Mesenteric fat pad (tissue), 1 donor: ENCODE measurements around the gene VAMP5. TPM values are rescaled to one million over a fixed set of nuclear protein-coding genes. Genes with fewer than 3 reads are reported as not detected.

Experiments used
- DNase-seq: peaks from one replicate; pipeline ENCODE4 v3.0.0-alpha.2; 2020; ENCODE audit warnings: low spot score
- total RNA-seq: library from RNA; stranded (reverse); fragmentation: NEBNext Ultra II Directional; extraction: Animal tissue kit (Norgen Biotek cat#: 25700); gene quantifications from one replicate; pipeline ENCODE4 v1.2.1, GENCODE V29; 2021
- donor health status: DM: yes; HTN: yes; CAD: no.

VAMP5 gene
- total RNA-seq, 1 donor from 2014 or later = 70.3 TPM

GRCh38 chr2:85628658-85629057, 44.4 kb downstream of the VAMP5 start:
- DNase-seq = no peak

DNA sequence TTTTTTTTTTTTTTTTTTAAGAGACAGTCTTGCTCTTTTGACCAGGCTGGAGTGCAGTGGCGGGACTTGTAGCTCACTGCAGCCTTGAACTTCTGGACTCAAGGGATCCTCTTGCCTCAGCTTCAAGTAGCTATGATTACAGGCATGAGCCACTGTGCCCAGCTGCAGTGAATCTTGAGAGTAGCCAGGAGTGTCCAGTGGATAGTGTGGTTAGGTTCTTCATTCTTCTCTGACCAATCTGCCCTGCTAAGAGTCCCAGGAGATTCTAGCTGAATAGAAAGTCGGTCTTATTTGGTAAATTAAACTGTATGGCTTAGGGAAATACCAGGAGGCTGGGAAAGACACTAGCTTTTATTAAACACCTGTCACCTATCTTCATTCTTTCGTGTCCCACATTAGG, 47.1 kb downstream of the VAMP5 start:
- DNase-seq = no peak

GRCh38 chr2:85635011-85635410, 50.8 kb downstream of the VAMP5 start:
- no peak for DNase-seq

- no peak for DNase-seq
These were observed 51.4 kb downstream of the VAMP5 start for GRCh38 chr2:85635636-85636035.

DNA sequence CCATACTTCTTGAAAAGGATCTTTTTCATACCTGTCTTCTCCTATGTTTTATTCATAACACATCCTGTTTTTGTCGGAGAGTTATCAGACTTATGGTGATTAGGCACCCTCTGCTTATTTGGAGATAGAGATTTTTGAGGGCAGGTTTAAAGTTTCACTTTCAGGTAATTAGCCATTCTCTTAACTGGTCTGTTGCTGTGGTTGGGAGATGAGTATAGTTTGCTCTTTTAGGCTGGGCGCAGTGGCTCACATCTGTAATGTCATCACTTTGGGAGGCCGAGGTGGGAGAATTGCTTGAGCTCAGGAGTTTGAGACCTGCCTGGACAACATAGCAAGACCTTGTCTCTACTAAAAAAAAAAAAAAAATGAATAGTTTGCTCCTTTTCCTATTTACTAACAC, 58.5 kb downstream of the VAMP5 start:
- no peak for DNase-seq

Other genes with a start within 250 kb of the VAMP5 start
- gene RETSAT, start 229.9 kb upstream of the VAMP5 start, total RNA-seq = 554 TPM
- 47.7 TPM for gene ELMOD3, start 229.7 kb upstream of the VAMP5 start, total RNA-seq
- gene CAPG, start 174.1 kb upstream of the VAMP5 start, total RNA-seq = 124 TPM
- not detected for gene SH2D6, start 165.7 kb upstream of the VAMP5 start, total RNA-seq
- gene MAT2A, start 45.3 kb upstream of the VAMP5 start, total RNA-seq = 494 TPM
- 45.6 TPM for gene GGCX, start 22.9 kb upstream of the VAMP5 start, total RNA-seq
- 73.3 TPM for gene VAMP8, start 6.8 kb upstream of the VAMP5 start, total RNA-seq
- 110 TPM for gene RNF181, start 11.3 kb downstream of the VAMP5 start, total RNA-seq
- gene TMEM150A, start 18.3 kb downstream of the VAMP5 start, total RNA-seq = 27.7 TPM
- 26.3 TPM for gene C2orf68, start 27.6 kb downstream of the VAMP5 start, total RNA-seq
- 37.1 TPM for gene USP39, start 31.8 kb downstream of the VAMP5 start, total RNA-seq
- gene SFTPB, start 83.8 kb downstream of the VAMP5 start, total RNA-seq = not detected
- 3.7 TPM for gene GNLY, start 109.9 kb downstream of the VAMP5 start, total RNA-seq
- gene ATOH8, start 169.6 kb downstream of the VAMP5 start, total RNA-seq = 69.4 TPM